Activated naive CD4-positive, alpha-beta T cell treated with anti-CD3 and anti-CD28 coated beads, Interleukin-2, amount 10 ng/mL, durations not matched to agents 7 days and 5 days (primary cell): ENCODE results near the gene ANXA6.

Experiments used
- CTCF ChIA-PET: fragments of 350-600 bp; sonication (Branson Sonifier 250); formaldehyde crosslinking; loops from one replicate; lab custom pipeline; 2021; ENCODE audit warnings: antibody characterized with exemption; lab: Charles Lee
- DNase-seq: peaks from one replicate; pipeline ENCODE4 v3.0.0-alpha.2; 2020
- H3K27ac Mint-ChIP-seq: one replicate; pipeline ENCODE4 v1.8.0; 2021; ENCODE audit warnings: mild to moderate bottlenecking, moderate library complexity, mixed read lengths
- H3K27me3 Mint-ChIP-seq: one replicate; pipeline ENCODE4 v1.8.0; 2021; ENCODE audit warnings: mild to moderate bottlenecking, mixed read lengths
- H3K36me3 Mint-ChIP-seq: one replicate; pipeline ENCODE4 v1.8.0; 2021; ENCODE audit warnings: mixed read lengths
- H3K4me1 Mint-ChIP-seq: one replicate; pipeline ENCODE4 v1.8.0; 2021; ENCODE audit warnings: mixed read lengths
- H3K4me3 Mint-ChIP-seq: one replicate; pipeline ENCODE4 v1.8.0; 2021; ENCODE audit warnings: mild to moderate bottlenecking, moderate library complexity, mixed read lengths
- H3K9me3 Mint-ChIP-seq: one replicate; pipeline ENCODE4 v1.8.0; 2021; ENCODE audit warnings: mixed read lengths

The ANXA6 gene

GRCh38 chr5:151071848-151072629 is 85.5 kb downstream of the ANXA6 start:
- CTCF ChIA-PET: interaction anchor here (0.9 to 1.2 kb wide), 3 partner anchors 21 to 93 kb away, joined by 3 to 7 read pairs (median 4); no protein-coding TSS in a partner anchor
- peaks cover 60% of the 10 kb centered on the region for H3K4me1 Mint-ChIP-seq
- H3K9me3 Mint-ChIP-seq: no peaks in the 10 kb centered on the region
- H3K27me3 Mint-ChIP-seq: no peaks in the 10 kb centered on the region
- no peak overlapping the region for H3K27ac Mint-ChIP-seq
- DNase-seq: no peak
- no peak overlapping the region for H3K4me3 Mint-ChIP-seq
- peaks cover 50% of the 10 kb centered on the region for H3K36me3 Mint-ChIP-seq

- no peaks in the 10 kb centered on the region for H3K27me3 Mint-ChIP-seq
- no peak for DNase-seq
- H3K4me3 Mint-ChIP-seq: no peak overlapping the region
- H3K9me3 Mint-ChIP-seq: no peaks in the 10 kb centered on the region
- H3K27ac Mint-ChIP-seq: no peak overlapping the region
- peaks cover 45% of the 10 kb centered on the region for H3K36me3 Mint-ChIP-seq
- CTCF ChIA-PET: interaction anchor here (1.1 to 3.5 kb wide), 3 partner anchors 20 to 55 kb away, joined by 3 to 16 read pairs (median 7); no protein-coding TSS in a partner anchor
- peaks cover 53% of the 10 kb centered on the region for H3K4me1 Mint-ChIP-seq
These were observed 86.6 kb downstream of the ANXA6 start for GRCh38 chr5:151071021-151071420.

- H3K4me3 Mint-ChIP-seq: no peak overlapping the region
- H3K27ac Mint-ChIP-seq: no peak overlapping the region
These were observed 87.1 kb downstream of the ANXA6 start for GRCh38 chr5:151070449-151070848.

GRCh38 chr5:151068433-151069197 is 89.0 kb downstream of the ANXA6 start:
- CTCF ChIA-PET: interaction anchor here (3.5 kb wide), 1 partner anchor 47 kb away, joined by 16 read pairs; no protein-coding TSS in a partner anchor
- Mint-ChIP-seq H3K4me3 (no peak overlapping the region), H3K27ac (no peak overlapping the region), H3K9me3 (no peaks in the 10 kb centered on the region), H3K4me1 (peaks cover 51% of the 10 kb centered on the region), H3K27me3 (no peaks in the 10 kb centered on the region), H3K36me3 (peaks cover 36% of the 10 kb centered on the region)
- no peak for DNase-seq

More at GRCh38 chr5:151070449-151070848, 87.1 kb downstream of the ANXA6 start:
- DNase-seq: no peak
- H3K4me1 Mint-ChIP-seq: peaks cover 53% of the 10 kb centered on the region
- no peaks in the 10 kb centered on the region for H3K9me3 Mint-ChIP-seq
- no peaks in the 10 kb centered on the region for H3K27me3 Mint-ChIP-seq
- peaks cover 41% of the 10 kb centered on the region for H3K36me3 Mint-ChIP-seq
- CTCF ChIA-PET: interaction anchor here (1.5 to 3.5 kb wide), 2 partner anchors 45 to 56 kb away, joined by 3 to 16 read pairs; no protein-coding TSS in a partner anchor

- peaks cover 55% of the 10 kb centered on the region for H3K4me1 Mint-ChIP-seq
- H3K4me3 Mint-ChIP-seq: no peak overlapping the region
- H3K36me3 Mint-ChIP-seq: peaks cover 41% of the 10 kb centered on the region
- no peaks in the 10 kb centered on the region for H3K27me3 Mint-ChIP-seq
- H3K9me3 Mint-ChIP-seq: no peaks in the 10 kb centered on the region
- CTCF ChIA-PET: interaction anchor here (3.5 kb wide), 1 partner anchor 48 kb away, joined by 16 read pairs; no protein-coding TSS in a partner anchor
- H3K27ac Mint-ChIP-seq: no peak overlapping the region
- no peak for DNase-seq
These were observed 89.7 kb downstream of the ANXA6 start for GRCh38 chr5:151067632-151068432.

GRCh38 chr5:151066920-151067319 is 90.7 kb downstream of the ANXA6 start:
- CTCF ChIA-PET: interaction anchor here (1.0 kb wide), 1 partner anchor 15 kb away, joined by 3 read pairs; no protein-coding TSS in a partner anchor
- Mint-ChIP-seq H3K27me3 (no peaks in the 10 kb centered on the region), H3K36me3 (peaks cover 40% of the 10 kb centered on the region), H3K9me3 (no peaks in the 10 kb centered on the region), H3K27ac (no peak overlapping the region), H3K4me1 (peaks cover 52% of the 10 kb centered on the region), H3K4me3 (no peak overlapping the region)
- DNase-seq: no peak

- H3K27me3 Mint-ChIP-seq: no peaks in the 10 kb centered on the region
- no peaks in the 10 kb centered on the region for H3K9me3 Mint-ChIP-seq
- CTCF ChIA-PET: interaction anchor here (0.7 to 2.2 kb wide), 3 partner anchors 14 to 60 kb away, joined by 3 to 8 read pairs (median 4); no protein-coding TSS in a partner anchor
- H3K27ac Mint-ChIP-seq: no peak overlapping the region
- no peak for DNase-seq
- peaks cover 44% of the 10 kb centered on the region for H3K36me3 Mint-ChIP-seq
- peaks cover 46% of the 10 kb centered on the region for H3K4me1 Mint-ChIP-seq
- H3K4me3 Mint-ChIP-seq: no peak overlapping the region
These were observed 92.0 kb downstream of the ANXA6 start for GRCh38 chr5:151065609-151066008.

GRCh38 chr5:151064916-151065499 is 92.6 kb downstream of the ANXA6 start:
- Mint-ChIP-seq H3K4me3 (no peak overlapping the region), H3K4me1 (peaks cover 48% of the 10 kb centered on the region), H3K36me3 (peaks cover 46% of the 10 kb centered on the region)

GRCh38 chr5:151063142-151063989 is 94.2 kb downstream of the ANXA6 start:
- Mint-ChIP-seq H3K4me3 (no peak overlapping the region), H3K4me1 (peaks cover 43% of the 10 kb centered on the region), H3K27me3 (peaks cover 4% of the 10 kb centered on the region), H3K36me3 (peaks cover 51% of the 10 kb centered on the region), H3K27ac (no peak overlapping the region), H3K9me3 (no peaks in the 10 kb centered on the region)
- no peak for DNase-seq
- CTCF ChIA-PET: interaction anchor here (2.2 kb wide), 1 partner anchor 52 kb away, joined by 8 read pairs; no protein-coding TSS in a partner anchor

More at GRCh38 chr5:151064916-151065499, 92.6 kb downstream of the ANXA6 start:
- DNase-seq: no peak
- CTCF ChIA-PET: interaction anchor here (0.7 to 2.2 kb wide), 3 partner anchors 14 to 61 kb away, joined by 3 to 8 read pairs (median 8); no protein-coding TSS in a partner anchor
- H3K9me3 Mint-ChIP-seq: no peaks in the 10 kb centered on the region
- H3K27ac Mint-ChIP-seq: no peak overlapping the region
- H3K27me3 Mint-ChIP-seq: no peaks in the 10 kb centered on the region

GRCh38 chr5:151062405-151063141 is 95.0 kb downstream of the ANXA6 start:
- H3K4me1 Mint-ChIP-seq: peaks cover 35% of the 10 kb centered on the region
- no peak for DNase-seq
- no peak overlapping the region for H3K27ac Mint-ChIP-seq
- peaks cover 4% of the 10 kb centered on the region for H3K27me3 Mint-ChIP-seq
- CTCF ChIA-PET: interaction anchor here (2.2 kb wide), 1 partner anchor 53 kb away, joined by 8 read pairs; no protein-coding TSS in a partner anchor
- H3K36me3 Mint-ChIP-seq: peaks cover 49% of the 10 kb centered on the region
- H3K9me3 Mint-ChIP-seq: no peaks in the 10 kb centered on the region
- no peak overlapping the region for H3K4me3 Mint-ChIP-seq

- Mint-ChIP-seq H3K4me3 (no peak overlapping the region), H3K4me1 (peaks cover 28% of the 10 kb centered on the region)
- DNase-seq: no peak
These were observed 96.8 kb downstream of the ANXA6 start for GRCh38 chr5:151060742-151061141.

More at GRCh38 chr5:151060742-151061141, 96.8 kb downstream of the ANXA6 start:
- peaks cover 50% of the 10 kb centered on the region for H3K36me3 Mint-ChIP-seq
- H3K9me3 Mint-ChIP-seq: no peaks in the 10 kb centered on the region
- peaks cover 4% of the 10 kb centered on the region for H3K27me3 Mint-ChIP-seq
- H3K27ac Mint-ChIP-seq: peak overlapping the region; percentile 83
- CTCF ChIA-PET: interaction anchor here (1.2 to 5.6 kb wide), 4 partner anchors 12 to 104 kb away, joined by 4 to 31 read pairs (median 16); partner anchors contain the start of gene TNIP1
